ENCODE measurements around the gene SLC41A1.

DNA sequence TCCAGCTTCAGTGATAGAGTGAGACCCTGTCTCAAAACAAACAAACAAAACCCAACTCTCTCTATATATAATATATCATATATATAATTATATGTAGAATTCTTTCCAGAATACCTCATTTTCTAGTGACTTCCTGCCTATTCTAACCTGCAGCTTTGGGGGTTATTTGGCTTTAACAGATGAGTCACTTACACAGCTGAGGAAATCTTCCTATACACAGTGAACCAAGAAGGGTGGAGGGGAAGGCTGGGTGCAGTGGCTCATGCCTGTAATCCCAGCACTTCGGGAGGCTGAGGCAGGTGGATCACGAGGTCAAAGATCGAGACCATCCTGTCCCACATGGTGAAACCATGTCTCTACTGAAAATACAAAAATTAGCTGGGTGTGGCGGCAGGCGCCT is 47.0 kb downstream of the SLC41A1 start:
- TF ChIP-seq, protein P1, sequence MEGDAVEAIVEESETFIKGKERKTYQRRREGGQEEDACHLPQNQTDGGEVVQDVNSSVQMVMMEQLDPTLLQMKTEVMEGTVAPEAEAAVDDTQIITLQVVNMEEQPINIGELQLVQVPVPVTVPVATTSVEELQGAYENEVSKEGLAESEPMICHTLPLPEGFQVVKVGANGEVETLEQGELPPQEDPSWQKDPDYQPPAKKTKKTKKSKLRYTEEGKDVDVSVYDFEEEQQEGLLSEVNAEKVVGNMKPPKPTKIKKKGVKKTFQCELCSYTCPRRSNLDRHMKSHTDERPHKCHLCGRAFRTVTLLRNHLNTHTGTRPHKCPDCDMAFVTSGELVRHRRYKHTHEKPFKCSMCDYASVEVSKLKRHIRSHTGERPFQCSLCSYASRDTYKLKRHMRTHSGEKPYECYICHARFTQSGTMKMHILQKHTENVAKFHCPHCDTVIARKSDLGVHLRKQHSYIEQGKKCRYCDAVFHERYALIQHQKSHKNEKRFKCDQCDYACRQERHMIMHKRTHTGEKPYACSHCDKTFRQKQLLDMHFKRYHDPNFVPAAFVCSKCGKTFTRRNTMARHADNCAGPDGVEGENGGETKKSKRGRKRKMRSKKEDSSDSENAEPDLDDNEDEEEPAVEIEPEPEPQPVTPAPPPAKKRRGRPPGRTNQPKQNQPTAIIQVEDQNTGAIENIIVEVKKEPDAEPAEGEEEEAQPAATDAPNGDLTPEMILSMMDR (IDR thresholded peaks at IDR 0.05; ENCODE audit: poor library complexity) = no peak
- TF ChIP-seq EZH2 (IDR thresholded peaks at IDR 0.05; ENCODE audit: borderline replicate concordance) = no peak
